K562 (cell line): Measurements from ENCODE around the gene HMBS. TPM values are rescaled to one million over a fixed set of nuclear protein-coding genes. Genes with fewer than 3 reads are reported as not detected.

Source experiments
- ATF3 ChIP-seq, 2 experiments: fragments of 450-650 bp in 1 of 2; sonication (generic) in 1 of 2; formaldehyde crosslinking in 1 of 2; IDR thresholded peaks in 1 of 2; conservative IDR thresholded peaks in 1 of 2; 2 replicates each; pipeline versions ENCODE4 v1.6.1 to v1.8.1; 2016 to 2023; ENCODE audit warnings: mild to moderate bottlenecking in 2 of 2, moderate library complexity in 2 of 2, inconsistent platforms in 1 of 2, missing genetic modification reagents in 1 of 2
- BCL6 ChIP-seq: fragments of 250-450 bp; sonication (Bioruptor Pico); IDR thresholded peaks from 2 replicates; pipeline ENCODE4 v1.4.0; 2020
- BRD9 ChIP-seq: fragments of 450-650 bp; IDR thresholded peaks from 2 replicates; pipeline ENCODE4 v1.6.1; 2018; ENCODE audit warnings: low read depth; ENCODE audit not compliant: partially characterized antibody
- HEY1 ChIP-seq: fragments of 250-450 bp; sonication (Bioruptor Pico); IDR thresholded peaks from 2 replicates; pipeline ENCODE4 v1.5.0; 2020; ENCODE audit warnings: mild to moderate bottlenecking, moderate library complexity, borderline replicate concordance
- HMG20A ChIP-seq: fragments of 450-650 bp; formaldehyde crosslinking; conservative IDR thresholded peaks from 2 replicates; pipeline ENCODE4 v1.4.0; 2020; ENCODE audit warnings: mild to moderate bottlenecking, mixed read lengths
- HMGN3 ChIP-seq: IDR thresholded peaks from 2 replicates; pipeline ENCODE4 v1.6.1; 2011; ENCODE audit warnings: borderline replicate concordance, low read depth, mild to moderate bottlenecking, mixed read lengths, low read length; ENCODE audit not compliant: insufficient read length; ENCODE audit errors: extremely low read depth
- KAT2B ChIP-seq: IDR thresholded peaks from one replicate; pipeline ENCODE4 v1.6.1; 2012; ENCODE audit warnings: low read depth, mild to moderate bottlenecking, control low read depth, inconsistent platforms, low read length, moderate library complexity
- LCOR ChIP-seq: sonication (generic); formaldehyde crosslinking; IDR thresholded peaks from 2 replicates; pipeline ENCODE4 v1.8.0; 2022; ENCODE audit warnings: mild to moderate bottlenecking, missing genetic modification reagents
- NELFE ChIP-seq: IDR thresholded peaks from 2 replicates; pipeline ENCODE4 v1.6.1; 2011; ENCODE audit warnings: mild to moderate bottlenecking; ENCODE audit not compliant: insufficient read depth, insufficient read length
- NFRKB ChIP-seq: fragments of 450-650 bp; IDR thresholded peaks from 2 replicates; pipeline ENCODE4 v1.6.1; 2016; ENCODE audit warnings: low read depth
- NR2C1 ChIP-seq, 2 experiments: fragments of 450-650 bp; IDR thresholded peaks; 2 replicates each; pipeline ENCODE4 v1.6.1; 2017; ENCODE audit warnings: mild to moderate bottlenecking in 2 of 2, antibody characterized with exemption in 1 of 2, inconsistent platforms in 1 of 2, missing compliant biosample characterization in 1 of 2, missing genetic modification characterization in 1 of 2
- RBFOX2 ChIP-seq: fragments of 200-400 bp; formaldehyde crosslinking; IDR thresholded peaks from 2 replicates; pipeline ENCODE4 v1.6.1; 2017; ENCODE audit warnings: low read depth, mild to moderate bottlenecking, low read length, moderate library complexity
- SMAD4 ChIP-seq: fragments of 250-450 bp; sonication (Bioruptor Pico); conservative IDR thresholded peaks from 2 replicates; pipeline ENCODE4 v1.8.0; 2021; ENCODE audit warnings: inconsistent platforms, mild to moderate bottlenecking, moderate library complexity
- SREBF1 ChIP-seq: fragments of 150-350 bp; IDR thresholded peaks from 2 replicates; pipeline ENCODE4 v1.6.1; 2014; ENCODE audit warnings: antibody characterized with exemption, low read depth, low read length, borderline replicate concordance
- YY1 ChIP-seq, 3 experiments: IDR thresholded peaks; 2 replicates each; pipeline ENCODE4 v1.6.1; 2011; ENCODE audit warnings: low read length in 2 of 3, mild to moderate bottlenecking in 2 of 3, moderate library complexity in 2 of 3, borderline replicate concordance in 1 of 3, control low read depth in 1 of 3, low read depth in 1 of 3; ENCODE audit not compliant: insufficient read depth in 3 of 3, insufficient replicate concordance in 2 of 3, control insufficient read depth in 1 of 3, insufficient read length in 1 of 3; ENCODE audit errors: extremely low read depth in 1 of 3
- ZNF431 ChIP-seq: sonication (generic); formaldehyde crosslinking; IDR thresholded peaks from 2 replicates; pipeline ENCODE4 v1.8.0; 2022; ENCODE audit warnings: mild to moderate bottlenecking, missing genetic modification reagents
- ZNF644 ChIP-seq: fragments of 200-800 bp; sonication (Bioruptor generic); IDR thresholded peaks from 2 replicates; pipeline ENCODE4 v1.6.1; 2016; ENCODE audit warnings: low read depth, missing genetic modification characterization, missing compliant biosample characterization
- ZZZ3 ChIP-seq: fragments of 450-650 bp; IDR thresholded peaks from 2 replicates; pipeline ENCODE4 v1.6.1; 2016; ENCODE audit warnings: antibody characterized with exemption, mild to moderate bottlenecking, moderate library complexity
- polyA plus RNA-seq, 8 experiments: library from polyadenylated mRNA; depleted of rRNA in 4 of 8; stranded (reverse) in 5 of 8; unstranded in 3 of 8; fragments of >200 nt; fragmentation: Nextera tagmentation in 2 of 8; fragmentation: Illumina TruSeq in 1 of 8; extraction: Ambion mirVana in 2 of 8; extraction: Trizol in 1 of 8; gene quantifications; 2 replicates each; pipeline versions ENCODE4 v1.2.1 to v1.2.3, GENCODE V29; 2011 to 2014; ENCODE audit warnings: inconsistent platforms in 1 of 8, missing spikeins in 1 of 8
- total RNA-seq, 7 experiments: library from RNA; depleted of rRNA in 6 of 7; stranded (reverse); fragments of >200 nt in 6 of 7; fragmentation: Illumina TruSeq in 2 of 7; extraction: Trizol in 2 of 7; gene quantifications; 2 replicates each; pipeline versions ENCODE4 v1.2.1 to v1.2.3, GENCODE V29; 2011 to 2021; ENCODE audit warnings: low replicate concordance in 1 of 7
- TF ChIP-seq, protein P1 (sequence below): fragments of 450-650 bp; formaldehyde crosslinking; IDR thresholded peaks from 2 replicates; pipeline ENCODE4 v1.4.0; 2022; ENCODE audit warnings: mild to moderate bottlenecking, moderate library complexity
- TF ChIP-seq, protein P2 (sequence below): sonication (generic); formaldehyde crosslinking; IDR thresholded peaks from 2 replicates; pipeline ENCODE4 v1.8.0; 2022; ENCODE audit warnings: mild to moderate bottlenecking, low read depth, missing genetic modification reagents
- TF ChIP-seq, protein P3 (sequence below): fragments of 200-400 bp; formaldehyde crosslinking; IDR thresholded peaks from 2 replicates; pipeline ENCODE4 v1.6.1; 2017; ENCODE audit warnings: mild to moderate bottlenecking, low read depth, low read length, moderate library complexity

The HMBS gene
- total and polyA plus RNA-seq, 9 of the 15 experiments (the other 6 are each of a cell fraction or from before 2014, with no cell fraction given): 56.9 to 385 (median 286) TPM

GRCh38 chr11:119101759-119102423 is 17.2 kb downstream of the HMBS start, which contains the start of gene DPAGT1 (continued):
- TF ChIP-seq, protein P1, sequence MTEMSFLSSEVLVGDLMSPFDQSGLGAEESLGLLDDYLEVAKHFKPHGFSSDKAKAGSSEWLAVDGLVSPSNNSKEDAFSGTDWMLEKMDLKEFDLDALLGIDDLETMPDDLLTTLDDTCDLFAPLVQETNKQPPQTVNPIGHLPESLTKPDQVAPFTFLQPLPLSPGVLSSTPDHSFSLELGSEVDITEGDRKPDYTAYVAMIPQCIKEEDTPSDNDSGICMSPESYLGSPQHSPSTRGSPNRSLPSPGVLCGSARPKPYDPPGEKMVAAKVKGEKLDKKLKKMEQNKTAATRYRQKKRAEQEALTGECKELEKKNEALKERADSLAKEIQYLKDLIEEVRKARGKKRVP (CRISPR knock-in tag): 0 out of 2 replicates have a peak, but pooled peaks have one; percentile 23
- TF ChIP-seq RBFOX2 (peak; percentile 52), LCOR (CRISPR knock-in tag) (peak; percentile 83), HMGN3 (no peak), BRD9 (no peak), KAT2B (no peak), HEY1 (no peak), ATF3 (IDR thresholded peaks at IDR 0.05) (no peak; the same call in 1 of the 2 replicates), ATF3 (CRISPR knock-in tag; conservative IDR thresholded peaks at IDR 0.05) (peak; percentile 77), HMG20A (CRISPR knock-in tag) (no peak), ZNF644 (tag) (peak; percentile 91), NFRKB (peak; percentile 84), ZZZ3 (no peak), NELFE (no peak), YY1 (IDR thresholded peaks at IDR 0.05; ENCODE audit: borderline replicate concordance in 1 of 3, control insufficient read depth in 1 of 3, extremely low read depth in 1 of 3, insufficient read depth in 3 of 3, insufficient read length in 1 of 3, insufficient replicate concordance in 2 of 3, low read depth in 1 of 3, low read length in 2 of 3) (peak; percentile 97 to 99 (median 98)), NR2C1 (IDR thresholded peaks at IDR 0.05) (peak; percentile 94), NR2C1 (tag; IDR thresholded peaks at IDR 0.05) (peak; percentile 91), BCL6 (CRISPR knock-in tag) (0 out of 2 replicates have a peak, but pooled peaks have one; percentile 52), SMAD4 (peak; percentile 72), ZNF431 (CRISPR knock-in tag) (no peak), SREBF1 (no peak)
- TF ChIP-seq, protein P2, sequence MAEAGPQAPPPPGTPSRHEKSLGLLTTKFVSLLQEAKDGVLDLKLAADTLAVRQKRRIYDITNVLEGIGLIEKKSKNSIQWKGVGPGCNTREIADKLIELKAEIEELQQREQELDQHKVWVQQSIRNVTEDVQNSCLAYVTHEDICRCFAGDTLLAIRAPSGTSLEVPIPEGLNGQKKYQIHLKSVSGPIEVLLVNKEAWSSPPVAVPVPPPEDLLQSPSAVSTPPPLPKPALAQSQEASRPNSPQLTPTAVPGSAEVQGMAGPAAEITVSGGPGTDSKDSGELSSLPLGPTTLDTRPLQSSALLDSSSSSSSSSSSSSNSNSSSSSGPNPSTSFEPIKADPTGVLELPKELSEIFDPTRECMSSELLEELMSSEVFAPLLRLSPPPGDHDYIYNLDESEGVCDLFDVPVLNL (CRISPR knock-in tag): no peak
- TF ChIP-seq, protein P3, sequence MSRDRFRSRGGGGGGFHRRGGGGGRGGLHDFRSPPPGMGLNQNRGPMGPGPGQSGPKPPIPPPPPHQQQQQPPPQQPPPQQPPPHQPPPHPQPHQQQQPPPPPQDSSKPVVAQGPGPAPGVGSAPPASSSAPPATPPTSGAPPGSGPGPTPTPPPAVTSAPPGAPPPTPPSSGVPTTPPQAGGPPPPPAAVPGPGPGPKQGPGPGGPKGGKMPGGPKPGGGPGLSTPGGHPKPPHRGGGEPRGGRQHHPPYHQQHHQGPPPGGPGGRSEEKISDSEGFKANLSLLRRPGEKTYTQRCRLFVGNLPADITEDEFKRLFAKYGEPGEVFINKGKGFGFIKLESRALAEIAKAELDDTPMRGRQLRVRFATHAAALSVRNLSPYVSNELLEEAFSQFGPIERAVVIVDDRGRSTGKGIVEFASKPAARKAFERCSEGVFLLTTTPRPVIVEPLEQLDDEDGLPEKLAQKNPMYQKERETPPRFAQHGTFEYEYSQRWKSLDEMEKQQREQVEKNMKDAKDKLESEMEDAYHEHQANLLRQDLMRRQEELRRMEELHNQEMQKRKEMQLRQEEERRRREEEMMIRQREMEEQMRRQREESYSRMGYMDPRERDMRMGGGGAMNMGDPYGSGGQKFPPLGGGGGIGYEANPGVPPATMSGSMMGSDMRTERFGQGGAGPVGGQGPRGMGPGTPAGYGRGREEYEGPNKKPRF: no peak
